Epidermal melanocyte (primary cell): ENCODE data around the gene CCDC192.
A peak's percentile ranks its signal among the peaks of the same experiment; 100 is the strongest.
"Not testable (repeated sequence)": the region's sequence is repeated elsewhere in the genome, so short reads cannot be mapped to it uniquely, and the experiment has no call there.

ENCODE experiments used
- DNase-seq: peaks from one replicate; pipeline ENCODE4 v3.0.0; 2011; ENCODE audit warnings: low spot score; ENCODE audit not compliant: insufficient read length

Gene CCDC192

GRCh38 chr5:127839496-127840197 lies 136.5 kb downstream of the CCDC192 start:
- DNase-seq, result no peak

DNA sequence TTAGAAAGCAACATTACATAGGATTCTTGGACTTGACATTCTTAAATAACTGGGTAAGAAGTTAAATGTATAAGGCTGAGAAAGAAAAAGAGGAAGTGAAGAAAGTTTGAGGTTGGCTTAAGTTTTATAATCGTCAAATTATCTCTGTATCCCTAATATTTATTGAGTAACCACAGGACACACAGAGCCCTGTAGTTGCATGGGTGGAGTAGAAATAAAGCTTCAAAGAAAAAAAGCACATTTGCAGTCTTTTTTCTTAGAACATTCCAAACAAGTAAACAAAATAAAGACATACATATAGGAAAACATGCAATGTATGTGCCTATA lies 137.0 kb downstream of the CCDC192 start:
- no peak for DNase-seq

DNA sequence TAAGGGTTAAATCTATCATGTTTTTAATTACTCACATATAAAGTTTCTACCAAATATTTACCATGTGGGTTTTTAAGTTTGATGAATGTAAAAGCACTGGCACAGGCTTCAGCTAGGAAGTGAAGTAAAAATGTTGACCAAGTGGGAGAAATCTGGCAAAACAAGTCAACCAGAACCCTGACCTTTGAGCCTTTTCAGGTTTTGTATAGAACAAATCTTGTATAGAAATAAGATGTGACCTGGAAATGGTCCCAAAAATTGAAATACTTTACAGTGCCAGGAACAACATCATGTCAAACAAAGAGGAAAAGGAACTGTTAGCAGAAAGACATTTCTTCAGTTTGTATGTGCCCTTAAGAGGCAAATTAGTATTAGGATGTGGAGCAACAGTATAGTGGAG lies 137.6 kb downstream of the CCDC192 start:
- DNase-seq, result no peak

DNA sequence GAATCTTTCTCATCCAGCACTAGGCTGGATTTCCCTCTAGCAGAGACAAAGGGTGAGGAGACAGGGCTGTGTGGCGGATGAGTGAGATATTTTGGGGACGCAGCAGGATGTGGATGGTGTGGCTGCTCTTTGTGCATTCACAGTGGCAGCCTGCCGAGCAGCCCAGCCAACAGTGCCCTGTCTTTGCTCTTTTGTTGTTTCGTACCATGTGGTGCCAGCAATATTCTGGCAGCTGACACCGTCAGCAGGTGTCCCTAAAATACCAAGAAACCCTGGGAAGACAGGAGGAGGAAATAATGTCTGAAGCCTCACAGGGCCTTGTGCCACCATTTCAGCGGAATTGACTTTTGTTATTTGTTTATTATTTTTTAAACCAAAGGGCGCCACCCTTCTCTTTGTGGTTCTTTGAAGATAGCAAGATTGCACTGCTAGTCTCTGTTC lies 141.4 kb downstream of the CCDC192 start:
- DNase-seq, result no peak

DNA sequence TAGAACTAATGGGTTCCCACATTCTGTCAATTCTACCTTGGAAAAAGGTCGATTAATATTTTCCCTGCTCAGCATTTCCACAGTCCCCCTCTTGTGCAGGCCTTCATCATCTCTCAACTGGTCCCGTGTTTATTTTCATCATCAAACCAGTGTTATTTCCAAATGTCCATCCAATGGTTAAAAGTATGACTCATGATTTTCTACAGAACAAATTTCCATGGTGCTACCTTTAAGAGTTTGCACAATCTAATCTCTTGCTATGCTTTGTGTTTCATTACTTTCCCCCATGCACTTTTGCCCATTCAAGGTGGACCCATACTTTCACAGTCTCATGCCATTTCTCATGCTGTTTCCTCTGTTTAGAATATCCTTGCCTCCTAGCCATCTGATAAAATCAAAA lies 143.7 kb downstream of the CCDC192 start:
- no peak for DNase-seq

DNA sequence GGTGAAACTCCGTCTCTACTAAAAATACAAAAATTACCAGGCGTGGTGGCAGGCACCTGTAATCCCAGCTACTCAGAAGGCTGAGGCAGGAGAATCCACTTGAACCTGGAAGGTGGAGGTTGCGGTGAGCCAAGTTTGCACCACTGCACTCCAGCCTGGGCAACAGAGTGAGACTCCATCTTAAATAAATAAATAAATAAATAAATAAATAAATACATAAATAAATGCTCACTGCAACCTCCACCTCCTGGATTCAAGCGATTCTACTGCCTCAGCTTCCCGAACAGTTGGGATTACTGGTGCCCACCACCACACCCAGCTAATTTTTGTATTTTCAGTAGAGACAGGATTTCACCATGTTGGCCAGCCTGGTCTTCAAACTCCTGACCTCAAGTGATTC lies 144.4 kb downstream of the CCDC192 start:
- not testable (repeated sequence) for DNase-seq

GRCh38 chr5:127848098-127848497 lies 144.9 kb downstream of the CCDC192 start:
- no peak for DNase-seq

DNA sequence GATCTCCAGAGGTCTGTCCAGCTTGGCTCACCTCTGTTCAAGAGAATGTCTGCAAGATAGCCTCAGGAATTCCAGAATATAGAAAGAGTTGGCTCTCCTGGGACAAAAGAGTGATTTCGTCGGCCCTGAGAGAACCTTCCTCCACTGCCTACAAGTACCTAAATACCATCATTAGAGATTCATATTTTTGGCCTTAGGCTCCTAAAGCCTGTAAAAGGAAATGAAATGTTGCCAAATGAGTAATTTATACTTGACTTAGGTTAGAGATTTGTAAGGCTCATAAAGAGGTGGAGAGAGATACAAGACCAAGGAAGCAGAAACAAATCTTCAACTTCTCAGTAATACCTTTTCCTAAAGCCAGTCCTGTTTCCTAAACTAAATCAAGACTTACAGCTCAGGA lies 146.2 kb downstream of the CCDC192 start:
- DNase-seq, result no peak

DNA sequence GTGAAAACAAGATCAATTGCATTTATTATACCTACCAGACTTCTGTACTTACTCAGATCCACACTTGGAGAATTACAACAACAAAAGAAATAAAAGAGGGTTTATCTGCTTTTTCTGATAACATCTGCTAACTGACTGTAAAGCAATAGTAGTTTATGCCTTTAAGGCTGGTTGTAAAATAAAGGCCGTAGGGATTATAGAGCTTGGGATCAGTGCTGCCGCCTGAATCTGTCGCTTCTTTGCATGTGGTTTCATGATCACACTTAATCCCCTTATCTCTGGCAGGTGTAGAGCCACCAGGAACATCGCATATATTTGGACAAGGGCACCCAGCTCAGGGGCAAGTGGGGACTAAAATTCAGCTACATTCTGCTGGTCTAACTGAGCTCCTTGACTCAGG lies 146.7 kb downstream of the CCDC192 start:
- DNase-seq, result no peak

GRCh38 chr5:127851964-127852363 lies 148.8 kb downstream of the CCDC192 start:
- DNase-seq, result no peak

DNA sequence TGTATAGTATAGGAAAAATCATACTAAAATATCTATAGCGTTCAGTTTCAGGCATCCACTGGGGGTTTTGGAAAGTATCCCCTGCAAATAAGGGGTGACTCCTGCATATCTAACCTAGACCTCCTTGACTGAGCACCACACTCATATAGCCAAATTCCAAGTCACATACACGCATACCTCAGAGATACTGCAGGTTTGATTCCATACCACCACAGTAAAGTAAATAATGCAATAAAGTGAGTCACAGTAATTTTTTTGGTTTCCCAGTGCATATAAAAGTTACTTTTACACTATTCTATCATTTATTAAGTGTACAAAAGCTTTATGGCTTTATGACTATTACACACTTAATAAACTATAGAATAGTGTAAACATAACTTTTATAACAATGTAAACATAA lies 151.3 kb downstream of the CCDC192 start:
- DNase-seq, result no peak

- DNase-seq, result no peak
Measured at GRCh38 chr5:127856292-127856691, 153.1 kb downstream of the CCDC192 start.

- DNase-seq, result peak; percentile 68
Measured at GRCh38 chr5:127858116-127858784, 155.1 kb downstream of the CCDC192 start.

- DNase-seq, result no peak
Measured at GRCh38 chr5:127860291-127860690, 157.1 kb downstream of the CCDC192 start.

DNA sequence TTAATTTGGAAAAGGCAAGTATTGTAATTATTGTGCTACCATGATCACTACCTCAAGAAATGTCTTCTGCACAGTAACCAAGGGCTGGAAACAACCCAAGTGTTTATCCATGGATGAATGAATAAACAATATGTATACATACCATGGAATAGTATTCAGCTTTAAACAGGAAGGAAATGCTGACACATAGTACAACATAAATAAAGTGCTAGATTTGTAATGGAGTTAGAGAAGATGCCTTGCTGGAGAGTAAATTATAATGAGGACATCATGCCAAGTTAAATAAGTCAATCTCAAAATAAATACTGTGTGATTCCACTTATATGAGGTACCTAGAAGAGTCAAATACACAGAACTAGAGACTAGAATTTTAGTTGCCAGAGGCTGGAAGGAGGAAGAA lies 160.0 kb downstream of the CCDC192 start:
- DNase-seq, result no peak

GRCh38 chr5:127863610-127864395 lies 160.6 kb downstream of the CCDC192 start:
- DNase-seq, result no peak

DNA sequence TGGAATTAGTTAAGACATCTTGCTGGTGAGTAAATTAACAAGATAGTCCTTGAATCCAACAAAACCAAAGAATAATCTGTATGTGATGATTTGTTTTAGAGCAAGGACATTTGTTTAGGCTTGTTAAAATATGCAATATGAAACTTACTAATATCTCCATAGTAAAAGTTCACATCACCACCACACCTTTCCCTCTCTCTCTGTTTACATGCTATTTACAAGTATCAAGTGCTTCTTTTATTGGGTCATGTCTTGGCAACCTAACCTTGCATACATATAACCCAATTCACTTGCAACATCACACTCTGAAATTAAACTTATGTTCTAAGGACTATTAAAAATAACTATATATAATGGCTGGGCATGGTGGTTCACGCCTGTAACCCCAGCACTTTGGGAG lies 161.3 kb downstream of the CCDC192 start:
- no peak for DNase-seq

DNA sequence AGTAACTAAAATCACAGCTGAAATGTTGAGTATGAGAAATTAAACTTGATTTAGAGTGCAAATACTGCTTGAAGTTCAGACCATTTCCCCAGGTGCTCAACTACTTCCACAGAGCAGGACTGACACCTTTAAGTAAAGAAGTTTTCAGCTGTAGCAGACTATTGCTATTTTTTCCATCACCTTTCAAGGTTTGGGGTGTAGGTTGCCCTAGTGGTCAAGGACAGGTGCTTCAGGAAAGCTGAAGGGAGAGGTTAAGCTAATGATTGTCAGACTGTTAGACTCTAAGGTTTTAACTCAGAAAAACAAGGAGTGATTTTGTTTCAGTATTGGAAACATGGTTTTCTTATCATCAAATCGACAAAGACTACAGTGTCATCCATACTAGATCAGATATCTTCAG lies 162.1 kb downstream of the CCDC192 start:
- no peak for DNase-seq

- no peak for DNase-seq
Measured at GRCh38 chr5:127867022-127867783, 164.0 kb downstream of the CCDC192 start.

- DNase-seq, result no peak
Measured at GRCh38 chr5:127870914-127871313, 167.7 kb downstream of the CCDC192 start.

GRCh38 chr5:127871503-127872153 lies 168.4 kb downstream of the CCDC192 start:
- no peak for DNase-seq
